NCI-H524 treated with DMSO at 0.1 percent for 48 hours (cell line): ENCODE data around the gene CPNE4.

ENCODE experiments used
- DNase-seq: peaks from one replicate; lab custom pipeline; 2025; lab: John Stamatoyannopoulos, UW

Gene CPNE4

DNA sequence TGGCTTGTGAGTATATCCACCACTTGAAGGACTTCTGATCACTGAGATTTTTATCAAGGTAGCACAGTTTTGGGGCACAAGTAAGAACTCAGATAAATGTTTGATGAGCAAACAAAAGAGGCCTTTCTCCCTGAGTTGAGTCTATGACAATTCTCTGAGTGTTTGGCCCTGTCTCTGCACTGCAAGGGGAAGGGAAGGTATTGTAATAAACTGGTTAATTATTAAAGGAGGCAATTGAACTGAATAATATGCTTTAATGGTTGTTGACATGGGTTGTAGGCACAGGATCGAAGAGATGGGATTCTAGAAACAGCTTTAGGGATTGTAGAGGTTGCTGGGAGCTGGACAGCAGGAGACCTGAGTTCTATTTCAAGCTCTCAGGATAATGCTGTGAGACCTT, 437.0 kb downstream of the CPNE4 start:
- DNase-seq: no peak

GRCh38 chr3:131596884-131597283, 437.9 kb downstream of the CPNE4 start:
- DNase-seq: no peak

- DNase-seq: no peak
These were observed 443.3 kb downstream of the CPNE4 start for GRCh38 chr3:131591394-131592014.

DNA sequence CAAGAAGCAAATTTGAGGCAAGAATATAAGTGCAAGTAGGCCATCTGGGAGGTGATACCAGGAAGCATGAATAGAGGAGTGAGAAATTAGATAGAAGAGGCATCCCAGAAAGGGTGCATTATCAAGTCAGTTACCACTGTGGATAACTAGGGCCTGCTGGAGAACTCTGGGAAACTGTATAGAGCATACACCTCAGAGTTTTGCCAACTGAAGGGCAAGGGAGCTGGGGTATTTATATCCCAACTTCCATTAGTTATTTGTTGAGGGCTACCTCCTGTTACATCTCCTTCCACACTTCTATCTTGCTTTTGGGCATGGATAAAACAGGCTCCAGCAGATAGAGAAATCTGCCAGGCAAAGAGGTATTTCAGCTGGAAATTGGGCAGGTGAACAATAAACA, 448.5 kb downstream of the CPNE4 start:
- no peak for DNase-seq

DNA sequence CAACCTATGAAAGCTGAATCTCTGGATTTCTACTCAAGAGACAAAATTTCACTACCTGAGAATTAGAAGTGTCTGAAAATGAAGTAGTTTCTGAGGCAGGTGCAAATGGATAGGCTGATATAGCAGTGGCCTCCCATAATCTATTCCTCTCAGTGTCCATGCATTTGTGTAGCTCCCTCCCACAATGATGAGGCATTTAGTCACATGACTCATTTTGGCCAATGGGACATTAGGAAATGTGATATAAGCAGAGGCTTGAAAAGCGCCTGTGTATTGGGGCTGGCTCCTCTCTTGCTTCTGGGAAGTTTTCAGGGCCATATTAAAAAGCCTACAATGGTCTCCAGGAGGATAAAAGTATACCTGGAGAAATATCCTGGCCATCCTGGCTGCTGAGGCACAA, 452.4 kb downstream of the CPNE4 start:
- no peak for DNase-seq

- DNase-seq: no peak
These were observed 466.4 kb downstream of the CPNE4 start for GRCh38 chr3:131568460-131568859.

- DNase-seq: no peak
These were observed 470.0 kb downstream of the CPNE4 start for GRCh38 chr3:131564812-131565211.

DNA sequence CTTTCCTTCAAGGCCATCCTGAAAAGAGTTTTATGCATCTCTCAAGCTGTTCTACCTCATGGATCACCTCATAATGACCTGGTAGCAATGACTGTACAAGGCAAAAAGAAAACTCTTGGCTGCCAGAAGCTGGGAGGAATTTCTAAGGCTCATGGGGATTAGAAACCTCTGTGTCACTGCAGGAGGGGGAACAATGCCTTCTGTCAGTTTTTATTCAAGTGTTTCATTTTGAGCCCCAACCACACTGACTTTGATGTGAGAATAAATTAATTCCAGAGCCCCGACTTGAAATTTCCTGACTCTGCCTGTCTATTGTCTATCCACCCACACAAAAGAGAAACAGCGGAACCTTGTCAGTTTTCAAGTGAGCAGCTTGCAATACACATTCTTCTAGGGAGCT, 473.3 kb downstream of the CPNE4 start:
- DNase-seq: no peak

- no peak for DNase-seq
These were observed 474.0 kb downstream of the CPNE4 start for GRCh38 chr3:131560795-131561194.

GRCh38 chr3:131555456-131555855, 479.4 kb downstream of the CPNE4 start:
- DNase-seq: no peak

DNA sequence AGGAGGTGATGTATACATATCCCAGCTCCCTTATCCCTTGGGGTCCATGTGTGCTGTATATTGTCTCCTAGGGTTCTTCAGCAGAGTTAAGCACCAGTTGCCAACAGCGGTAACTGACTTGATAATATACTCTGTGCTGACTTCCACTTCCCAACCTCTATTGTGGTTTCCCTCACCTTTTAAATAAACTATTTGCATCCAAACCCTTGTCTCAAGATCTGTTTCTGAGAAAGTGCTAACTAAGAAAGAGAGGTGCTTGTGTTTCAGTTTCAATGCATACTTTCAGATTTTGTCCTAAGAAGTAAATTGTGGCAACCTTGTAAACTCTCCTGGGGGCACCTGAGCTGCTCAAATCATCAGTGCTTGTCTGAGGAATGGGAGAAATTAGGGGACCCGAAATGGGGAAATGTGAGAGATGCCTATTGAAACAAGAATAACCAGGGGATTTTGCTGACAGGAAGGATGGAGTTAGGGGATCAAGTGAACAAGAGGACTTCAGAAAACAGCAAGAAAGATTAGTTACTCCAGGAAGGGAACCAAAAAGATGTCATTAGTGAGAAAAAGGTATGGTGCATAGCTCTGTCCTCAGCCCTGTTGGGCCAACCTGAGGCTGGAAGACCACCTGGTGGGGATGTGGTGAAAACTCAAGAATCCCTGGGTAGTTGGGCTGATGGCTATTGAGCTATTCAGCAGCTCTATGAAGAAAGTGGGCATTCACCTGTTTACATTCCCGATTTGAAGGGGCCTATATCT, 481.1 kb downstream of the CPNE4 start:
- DNase-seq: no peak

DNA sequence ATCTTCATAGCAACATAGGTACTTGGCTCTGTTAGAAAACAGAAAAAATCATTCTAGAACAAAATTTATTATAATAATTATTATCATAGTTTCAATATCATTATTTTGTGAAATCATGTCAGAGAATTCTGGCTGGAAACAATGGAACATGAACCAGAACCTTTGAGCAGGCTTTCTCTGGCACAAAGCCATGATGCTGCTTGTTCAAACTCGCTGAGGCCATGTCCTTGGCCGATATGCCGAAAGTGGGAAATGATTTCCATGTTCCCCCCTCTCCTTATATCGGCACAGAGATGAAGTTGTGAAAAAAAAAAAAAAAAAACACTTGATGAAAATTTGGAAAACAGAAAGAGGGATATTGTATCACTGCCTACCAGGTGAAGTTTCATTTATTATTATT, 483.1 kb downstream of the CPNE4 start:
- DNase-seq: no peak

GRCh38 chr3:131550562-131551465, 484.0 kb downstream of the CPNE4 start:
- DNase-seq: peak; percentile 27

GRCh38 chr3:131549340-131549739, 485.5 kb downstream of the CPNE4 start:
- DNase-seq: no peak

- DNase-seq: no peak
These were observed 487.2 kb downstream of the CPNE4 start for GRCh38 chr3:131547585-131547984.

GRCh38 chr3:131546441-131546840, 488.4 kb downstream of the CPNE4 start:
- DNase-seq: no peak

DNA sequence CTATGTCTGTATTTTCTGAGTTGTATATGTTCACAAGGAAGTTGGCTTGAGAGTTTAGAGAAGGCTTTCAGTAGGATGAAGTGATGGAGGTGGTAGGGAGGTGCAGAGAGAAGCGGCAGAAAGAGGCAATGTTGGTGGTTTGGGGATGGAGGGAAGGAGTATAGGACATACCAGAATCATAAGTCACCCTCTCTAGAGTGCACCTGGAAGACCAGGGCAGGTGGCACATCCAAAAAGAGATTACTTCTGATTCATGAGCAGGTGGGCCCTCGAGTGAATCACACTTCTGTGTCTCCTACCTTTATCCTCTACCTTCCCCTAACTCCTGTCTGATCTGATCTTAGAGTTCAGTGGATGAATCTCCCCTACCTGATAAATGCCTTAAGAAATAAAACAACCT, 490.3 kb downstream of the CPNE4 start:
- DNase-seq: no peak

DNA sequence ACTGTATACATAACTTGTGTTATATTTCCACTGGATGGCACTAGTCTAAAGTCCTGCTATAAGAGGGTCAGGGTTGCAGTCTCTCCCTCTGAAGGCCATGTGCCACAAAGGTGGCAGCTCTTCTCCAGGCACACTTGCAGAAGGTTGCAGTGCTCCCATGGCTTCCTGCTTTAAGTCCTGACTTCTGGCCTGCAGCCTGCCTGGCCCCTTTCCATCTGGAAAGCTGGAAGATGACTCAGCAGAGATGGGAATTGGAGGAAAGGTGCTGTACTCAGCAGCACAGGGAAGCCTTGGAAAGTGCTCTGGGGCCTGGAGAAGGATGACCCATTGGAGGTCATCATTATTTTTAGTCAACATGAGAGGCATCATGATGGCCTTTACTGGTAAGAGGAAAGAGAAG, 491.1 kb downstream of the CPNE4 start:
- no peak for DNase-seq

- no peak for DNase-seq
These were observed 493.5 kb downstream of the CPNE4 start for GRCh38 chr3:131541288-131541687.

GRCh38 chr3:131540821-131541220, 494.0 kb downstream of the CPNE4 start:
- DNase-seq: no peak

GRCh38 chr3:131540143-131540542, 494.7 kb downstream of the CPNE4 start:
- no peak for DNase-seq

DNA sequence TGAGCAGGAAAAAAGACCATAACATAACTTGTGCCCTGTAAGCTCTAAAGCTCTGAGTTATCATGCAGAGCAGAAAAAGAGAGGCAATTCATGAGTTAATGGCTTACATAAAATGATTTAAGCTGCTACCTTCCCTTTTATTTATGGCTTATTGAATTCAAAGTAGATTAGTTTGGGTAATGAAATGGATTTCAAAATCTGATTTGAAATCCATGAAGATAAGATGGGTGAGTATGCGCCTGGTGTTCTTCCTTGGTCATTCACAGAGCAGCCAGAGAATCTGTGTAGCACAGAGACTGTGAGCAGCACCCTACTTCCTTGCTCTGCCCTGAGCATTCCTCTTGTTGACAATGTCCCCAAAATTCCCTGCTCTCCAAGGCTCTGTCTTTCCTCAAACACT, 495.8 kb downstream of the CPNE4 start:
- DNase-seq: no peak

DNA sequence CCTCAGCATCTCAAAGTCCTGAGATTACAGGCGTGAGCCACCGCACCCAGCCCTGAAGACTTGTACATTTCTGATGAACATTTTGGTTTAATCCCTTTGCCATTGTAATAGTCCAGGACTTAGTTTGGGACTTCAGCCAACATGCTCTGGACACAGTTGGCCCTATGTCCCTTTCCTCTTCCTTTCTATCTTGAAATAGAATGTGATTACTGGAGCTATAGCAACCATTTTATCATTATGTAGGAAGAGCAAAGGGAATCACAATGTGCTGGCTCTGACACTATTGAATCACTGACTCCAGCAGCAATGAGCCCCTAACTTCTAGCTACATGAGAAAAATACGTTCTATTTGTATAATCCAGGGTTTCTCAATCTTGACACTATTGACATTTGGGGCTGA, 497.3 kb downstream of the CPNE4 start:
- DNase-seq: no peak
